AG09309 (cell line): ENCODE measurements around the gene GAB1.

Experiments used
- DNase-seq: peaks from one replicate; pipeline ENCODE4 v3.0.0-alpha.2; 2010; ENCODE audit warnings: low read depth
- H3K4me3 ChIP-seq: 2 replicates; pipeline ENCODE4 v1.5.1; 2011; ENCODE audit warnings: mild to moderate bottlenecking, low read depth, low read length, moderate library complexity; ENCODE audit not compliant: control insufficient read depth
- CTCF ChIP-seq: IDR thresholded peaks from 2 replicates; pipeline ENCODE4 v1.5.1; 2011; ENCODE audit warnings: mild to moderate bottlenecking, low read depth, low read length, inconsistent platforms; ENCODE audit not compliant: insufficient read depth, control insufficient read depth; ENCODE audit errors: missing control alignments

The GAB1 gene

GRCh38 chr4:143502231-143502630 is 165.6 kb downstream of the GAB1 start:
- TF ChIP-seq CTCF: no peak
- DNase-seq: no peak
- H3K4me3 ChIP-seq: no peak overlapping the region

GRCh38 chr4:143506031-143506430 is 169.4 kb downstream of the GAB1 start:
- DNase-seq: no peak
- H3K4me3 ChIP-seq: no peak overlapping the region
- TF ChIP-seq CTCF: no peak

GRCh38 chr4:143511906-143512305 is 175.2 kb downstream of the GAB1 start:
- no peak for DNase-seq
- H3K4me3 ChIP-seq: no peak overlapping the region
- no peak for TF ChIP-seq CTCF

- no peak for DNase-seq
Observed at GRCh38 chr4:143512978-143513313, 176.3 kb downstream of the GAB1 start.

GRCh38 chr4:143513314-143514168 is 176.9 kb downstream of the GAB1 start, which contains the start of gene SMARCA5:
Gene SMARCA5 (plus strand): TSS chr4:143513702. CDS start chr4:143513925, 223 bp downstream.
- peak within 1 kb of the TSS; percentile 86 for H3K4me3 ChIP-seq
- TF ChIP-seq CTCF: no peak
- DNase-seq: peak; percentile 91

More at GRCh38 chr4:143512978-143513313, 176.3 kb downstream of the GAB1 start:
- TF ChIP-seq CTCF: no peak
- peak overlapping the region; percentile 86 for H3K4me3 ChIP-seq

- DNase-seq: no peak
- no peak for TF ChIP-seq CTCF
- peak overlapping the region; percentile 86 for H3K4me3 ChIP-seq
Observed at GRCh38 chr4:143514169-143514495, 177.5 kb downstream of the GAB1 start.
